Measurements from ENCODE around the gene KAT2B.
A peak's percentile ranks its signal among the peaks of the same experiment; 100 is the strongest.
"Not testable (repeated sequence)": the region's sequence is repeated elsewhere in the genome, so short reads cannot be mapped to it uniquely, and the experiment has no call there.

Gene KAT2B

GRCh38 chr3:20039765-20040547 lies at the start of gene KAT2B:
Gene KAT2B, plus strand, starts transcription at chr3:20040446. Its CDS starts 32 bp downstream, at chr3:20040478.
- DNase-seq: peak; percentile 46

- peak; percentile 22 for DNase-seq
Observed at GRCh38 chr3:19994796-19995195, 45.5 kb upstream of the KAT2B start.

- DNase-seq: no peak
Observed at GRCh38 chr3:19997502-19997901, 42.7 kb upstream of the KAT2B start.

GRCh38 chr3:20001932-20002331 lies 38.3 kb upstream of the KAT2B start:
- DNase-seq: no peak

GRCh38 chr3:20007960-20008359 lies 32.3 kb upstream of the KAT2B start:
- no peak for DNase-seq

- no peak for DNase-seq
Observed at GRCh38 chr3:20008646-20009045, 31.6 kb upstream of the KAT2B start.

GRCh38 chr3:20012164-20012563 lies 28.1 kb upstream of the KAT2B start, which contains the start of gene PP2D1:
Gene PP2D1, minus strand, starts transcription at chr3:20012264. Its CDS starts 192 bp downstream, at chr3:20012072.
- no peak for DNase-seq

- no peak for DNase-seq
Observed at GRCh38 chr3:20013396-20013795, 26.9 kb upstream of the KAT2B start.

GRCh38 chr3:20015525-20015924 lies 24.7 kb upstream of the KAT2B start:
- no peak for DNase-seq

GRCh38 chr3:20016076-20016475 lies 24.2 kb upstream of the KAT2B start:
- not testable (repeated sequence) for DNase-seq

- no peak for DNase-seq
Observed at GRCh38 chr3:20022954-20023622, 17.2 kb upstream of the KAT2B start.

- DNase-seq: no peak
Observed at GRCh38 chr3:20023623-20024405, 16.4 kb upstream of the KAT2B start.

- no peak for DNase-seq
Observed at GRCh38 chr3:20027136-20027535, 13.1 kb upstream of the KAT2B start.

GRCh38 chr3:20028905-20029331 lies 11.3 kb upstream of the KAT2B start:
- no peak for DNase-seq

GRCh38 chr3:20031939-20032338 lies 8.3 kb upstream of the KAT2B start:
- not testable (repeated sequence) for DNase-seq

GRCh38 chr3:20035019-20035418 lies 5.2 kb upstream of the KAT2B start:
- DNase-seq: no peak

- DNase-seq: no peak
Observed at GRCh38 chr3:20037255-20037996, 2.8 kb upstream of the KAT2B start.

GRCh38 chr3:20038699-20039465 lies 1.4 kb upstream of the KAT2B start:
- DNase-seq: no peak

GRCh38 chr3:20039466-20039764 lies 831 bp upstream of the KAT2B start:
- DNase-seq: no peak

GRCh38 chr3:20040548-20041196 lies 426 bp downstream of the KAT2B start:
- peak; percentile 56 for DNase-seq

- DNase-seq: peak; percentile 34
Observed at GRCh38 chr3:20041197-20041780, 1.0 kb downstream of the KAT2B start.

Data from fibroblast of upper back skin (primary cell).